ENCODE data around the gene TLE2.

Gene TLE2

DNA sequence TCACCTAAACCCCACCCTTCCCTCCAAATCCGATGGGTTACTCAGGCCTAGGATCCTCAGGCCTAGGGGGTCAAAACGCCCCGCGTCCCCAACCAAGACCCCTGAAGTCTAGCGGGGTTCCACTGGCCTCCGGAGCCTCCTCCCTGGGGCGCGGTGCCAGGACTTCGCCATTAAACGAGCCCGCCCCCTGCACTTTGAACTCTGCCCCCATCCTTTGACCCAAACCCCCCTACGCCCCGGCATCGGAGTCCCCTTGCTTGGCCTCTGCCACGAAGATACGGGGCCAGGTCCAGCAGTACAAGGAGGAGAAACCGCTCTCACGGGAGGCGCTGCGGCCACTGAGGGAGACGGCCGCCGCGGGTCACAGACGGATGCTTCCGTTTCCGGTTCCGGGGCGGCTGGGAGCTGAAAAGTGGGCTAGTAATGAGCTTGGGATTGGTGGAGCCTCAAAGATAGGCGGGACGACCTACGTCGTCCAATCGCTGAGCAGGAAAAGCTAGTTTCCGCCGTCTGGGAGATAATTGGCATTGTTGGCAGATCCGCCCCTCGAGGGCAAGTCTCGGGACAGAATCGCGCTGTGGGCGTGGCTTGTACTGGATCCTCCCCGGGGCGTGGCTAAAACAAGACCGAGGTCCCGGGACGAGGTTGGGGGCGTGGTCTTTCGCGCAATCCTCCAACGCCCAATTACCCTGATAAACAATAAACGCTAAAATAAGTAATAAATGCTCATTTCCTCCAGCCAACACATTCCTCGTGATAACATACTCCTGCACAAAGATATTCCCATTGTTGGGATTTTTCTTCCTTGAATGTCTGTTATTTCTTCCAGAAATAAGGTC lies 78.6 kb downstream of the TLE2 start:
- peak overlapping the region; percentile 96 to 98 (median 97) for H3K4me3 Mint-ChIP-seq
- peaks cover 7% of the 10 kb centered on the region for H3K27me3 Mint-ChIP-seq (ENCODE audit: low read depth)
- no peaks in the 10 kb centered on the region for H3K36me3 Mint-ChIP-seq (ENCODE audit: low read depth)
- H3K9me3 Mint-ChIP-seq, result no peaks in the 10 kb centered on the region
- TF ChIP-seq, protein P1, sequence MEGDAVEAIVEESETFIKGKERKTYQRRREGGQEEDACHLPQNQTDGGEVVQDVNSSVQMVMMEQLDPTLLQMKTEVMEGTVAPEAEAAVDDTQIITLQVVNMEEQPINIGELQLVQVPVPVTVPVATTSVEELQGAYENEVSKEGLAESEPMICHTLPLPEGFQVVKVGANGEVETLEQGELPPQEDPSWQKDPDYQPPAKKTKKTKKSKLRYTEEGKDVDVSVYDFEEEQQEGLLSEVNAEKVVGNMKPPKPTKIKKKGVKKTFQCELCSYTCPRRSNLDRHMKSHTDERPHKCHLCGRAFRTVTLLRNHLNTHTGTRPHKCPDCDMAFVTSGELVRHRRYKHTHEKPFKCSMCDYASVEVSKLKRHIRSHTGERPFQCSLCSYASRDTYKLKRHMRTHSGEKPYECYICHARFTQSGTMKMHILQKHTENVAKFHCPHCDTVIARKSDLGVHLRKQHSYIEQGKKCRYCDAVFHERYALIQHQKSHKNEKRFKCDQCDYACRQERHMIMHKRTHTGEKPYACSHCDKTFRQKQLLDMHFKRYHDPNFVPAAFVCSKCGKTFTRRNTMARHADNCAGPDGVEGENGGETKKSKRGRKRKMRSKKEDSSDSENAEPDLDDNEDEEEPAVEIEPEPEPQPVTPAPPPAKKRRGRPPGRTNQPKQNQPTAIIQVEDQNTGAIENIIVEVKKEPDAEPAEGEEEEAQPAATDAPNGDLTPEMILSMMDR (IDR thresholded peaks at IDR 0.05; ENCODE audit: unreplicated experiment in 3 of 3), result no peak
- H3K27ac Mint-ChIP-seq, result peak overlapping the region; percentile 94 to 99 (median 99)
- H3K4me1 Mint-ChIP-seq, result peaks cover 21% of the 10 kb centered on the region

GRCh38 chr19:2949939-2950285 lies 79.2 kb downstream of the TLE2 start:
- no peaks in the 10 kb centered on the region for H3K9me3 Mint-ChIP-seq
- H3K4me1 Mint-ChIP-seq, result peaks cover 24% of the 10 kb centered on the region
- H3K27ac Mint-ChIP-seq, result peak overlapping the region; percentile 94 to 99 (median 99)
- H3K36me3 Mint-ChIP-seq (ENCODE audit: low read depth), result no peaks in the 10 kb centered on the region
- TF ChIP-seq, protein P1 (IDR thresholded peaks at IDR 0.05; ENCODE audit: unreplicated experiment in 3 of 3), result no peak
- H3K4me3 Mint-ChIP-seq, result peak overlapping the region; percentile 96 to 98 (median 97)
- H3K27me3 Mint-ChIP-seq (ENCODE audit: low read depth), result peaks cover 7% of the 10 kb centered on the region

Data from nephron (organoid).